GM12878 (cell line): ENCODE data around the gene ID3. TPM values are rescaled to one million over a fixed set of nuclear protein-coding genes. Genes with fewer than 3 reads are reported as not detected.
"Not testable (repeated sequence)": the region's sequence is repeated elsewhere in the genome, so short reads cannot be mapped to it uniquely, and the experiment has no call there.

Experiments
- ATAC-seq: fragments of 200-7000 bp; cut with Tn5 transposase; 3 replicates; pipeline ENCODE4 v1.9.1; 2020; ENCODE audit warnings: mild to moderate bottlenecking, moderate library complexity
- BruUV-seq: library from RNA; stranded (reverse); fragments of 400-500 nt; replicated peaks from 2 replicates; lab custom pipeline; 2021; lab: Mats Ljungman, UMichigan
- CTCF ChIA-PET: fragments of 300-600 bp; sonication (Branson Sonifier 250); formaldehyde crosslinking; extraction: SDS; loops from one replicate; lab custom pipeline; 2021; ENCODE audit warnings: inconsistent platforms; lab: Yijun Ruan, JAX
- POLR2A ChIA-PET: fragments of 350-600 bp; formaldehyde crosslinking; extraction: SDS; loops from one replicate; lab custom pipeline; 2021; ENCODE audit warnings: inconsistent platforms; lab: Charles Lee
- RAD21 ChIA-PET: fragments of 300-600 bp; sonication (Branson Sonifier 250); formaldehyde crosslinking; loops from one replicate; lab custom pipeline; 2023; ENCODE audit warnings: antibody characterized with exemption; ENCODE audit not compliant: unreplicated experiment; lab: Charles Lee
- SMC1A ChIA-PET: fragments of 300-600 bp; sonication (Branson Sonifier 250); formaldehyde crosslinking; loops from one replicate; lab custom pipeline; 2023; ENCODE audit not compliant: unreplicated experiment, uncharacterized antibody; lab: Charles Lee
- DNase-seq: peaks from one replicate; pipeline ENCODE4 v3.0.0-alpha.2; 2011; ENCODE audit warnings: low read depth, low spot score
- FAIRE-seq: peaks from 3 replicates; lab custom pipeline; 2011; peaks lifted over from hg19 to GRCh38; lab: Jason Lieb, UNC
- H2AFZ ChIP-seq: 2 replicates; pipeline ENCODE4 v1.6.0; 2011; ENCODE audit warnings: low read depth, low read length, control low read depth; ENCODE audit not compliant: control insufficient read depth
- H3K27ac ChIP-seq: 2 replicates; pipeline ENCODE4 v1.5.1; 2011; ENCODE audit warnings: control low read depth; ENCODE audit not compliant: control insufficient read depth, insufficient read depth
- H3K27me3 ChIP-seq, 2 experiments: replicated peaks in 1 of 2; 2 replicates each; pipeline versions ENCODE4 v1.6.0 to v1.6.1; 2011; ENCODE audit warnings: low read length in 1 of 2; ENCODE audit not compliant: control insufficient read depth in 2 of 2, insufficient read depth in 2 of 2
- H3K36me3 ChIP-seq, 2 experiments: 2 replicates each; pipeline ENCODE4 v1.5.1; 2011; ENCODE audit warnings: low read length in 1 of 2; ENCODE audit not compliant: control insufficient read depth in 2 of 2, insufficient read depth in 2 of 2
- H3K4me1 ChIP-seq: 2 replicates; pipeline ENCODE4 v1.6.1; 2011; ENCODE audit warnings: mild to moderate bottlenecking, low read length, moderate library complexity, mixed read lengths; ENCODE audit not compliant: control insufficient read depth, insufficient read depth
- H3K4me2 ChIP-seq: 2 replicates; pipeline ENCODE4 v1.6.0; 2011; ENCODE audit warnings: control low read depth; ENCODE audit not compliant: control insufficient read depth, insufficient read depth
- H3K4me3 ChIP-seq: fragments of 200-600 bp; sonication (generic); 2 replicates; pipeline ENCODE4 v1.5.1; 2016
- H3K79me2 ChIP-seq: 2 replicates; pipeline ENCODE4 v1.6.0; 2011; ENCODE audit warnings: low read length; ENCODE audit not compliant: control insufficient read depth, insufficient read depth
- H3K9ac ChIP-seq: 2 replicates; pipeline ENCODE4 v1.8.0; 2011; ENCODE audit warnings: low read length, control low read depth, mixed read lengths; ENCODE audit not compliant: control insufficient read depth, insufficient read depth
- H3K9me3 ChIP-seq: replicated peaks from 3 replicates; pipeline ENCODE4 v1.5.1; 2011; ENCODE audit warnings: mild to moderate bottlenecking, low read length; ENCODE audit not compliant: control insufficient read depth, insufficient read depth
- H4K20me1 ChIP-seq: 2 replicates; pipeline ENCODE4 v1.6.0; 2011; ENCODE audit not compliant: control insufficient read depth, insufficient read depth
- WGBS: methylation state at CpG from one replicate; pipeline ENCODE4 v1.1.6; 2016; ENCODE audit warnings: low lambda C conversion rate; ENCODE audit not compliant: insufficient replicate concordance, insufficient coverage; ENCODE audit errors: missing lambda C conversion rate; 5-methylcytosine and 5-hydroxymethylcytosine counted together
- in situ Hi-C: fragments of 300-500 bp; cut with MboI; formaldehyde crosslinking; loops from 9 replicates; pipeline ENCODE4 v1.14.3; 2018; ENCODE audit warnings: mixed read lengths
- intact Hi-C: fragments of 100-400 bp; cut with micrococcal nuclease; formaldehyde crosslinking; loops from one replicate; pipeline ENCODE4 v1.14.2; 2022; ENCODE audit not compliant: unreplicated experiment
- polyA plus RNA-seq, 11 experiments: library from polyadenylated mRNA; depleted of rRNA in 4 of 11; unstranded in 6 of 11; stranded (reverse) in 5 of 11; fragments of >200 nt; fragmentation: Nextera tagmentation in 4 of 11; fragmentation: Illumina TruSeq in 1 of 11; extraction: Ambion mirVana in 4 of 11; extraction: Trizol in 1 of 11; gene quantifications; 1 replicate in 1 of 11; 2 replicates in 10 of 11; pipeline versions ENCODE4 v1.2.1 to v1.2.3, GENCODE V29; 2011 to 2016; ENCODE audit warnings: inconsistent platforms in 2 of 11, missing spikeins in 2 of 11, low read depth in 1 of 11
- total RNA-seq, 4 experiments: library from RNA; depleted of rRNA in 3 of 4; stranded (reverse); fragments of >200 nt in 3 of 4; fragmentation: Illumina TruSeq in 1 of 4; extraction: Trizol in 1 of 4; gene quantifications; 2 replicates each; pipeline versions ENCODE4 v1.2.1 to v1.2.3, GENCODE V29; 2013 to 2021
- TF ChIP-seq, protein P1 (sequence below): fragments of 450-650 bp; IDR thresholded peaks from 2 replicates; pipeline ENCODE4 v1.6.1; 2017; ENCODE audit warnings: mild to moderate bottlenecking

The ID3 gene
- total and polyA plus RNA-seq, 10 of the 15 experiments (the other 5 are each of a cell fraction or from before 2014, with no cell fraction given): 42.7 to 475 (median 207) TPM

- no peaks in the 10 kb centered on the region for H3K27me3 ChIP-seq
- no peaks in the 10 kb centered on the region for H4K20me1 ChIP-seq
- no TSS peak for BruUV-seq
- ATAC-seq (no peak), FAIRE-seq (no peak), DNase-seq (no peak)
- POLR2A ChIA-PET: interaction anchor here (0.7 to 1.5 kb wide), 6 partner anchors 8 to 53 kb away, joined by 3 to 7 read pairs (median 3); no protein-coding TSS in a partner anchor
- no peaks in the 10 kb centered on the region for H3K79me2 ChIP-seq
- RAD21 ChIA-PET: interaction anchor here (1.1 kb wide), 1 partner anchor 8 kb away, joined by 4 read pairs; no protein-coding TSS in a partner anchor
- H3K36me3 ChIP-seq: no peaks in the 10 kb centered on the region
- no peak overlapping the region for H3K9ac ChIP-seq
- SMC1A ChIA-PET: interaction anchor here (19.7 kb wide), 1 partner anchor 14 kb away, joined by 419 read pairs; no protein-coding TSS in a partner anchor
- no peaks in the 10 kb centered on the region for H3K9me3 ChIP-seq
- CTCF ChIA-PET: interaction anchor here (0.9 kb wide), 1 partner anchor 51 kb away, joined by 4 read pairs; no protein-coding TSS in a partner anchor
- H3K4me3 ChIP-seq: no peak overlapping the region
- H3K27ac ChIP-seq: no peak overlapping the region
- intact Hi-C loops: no loop called here
- 95% methylated on average over 10 of the region's 10 CpGs for WGBS
- in situ Hi-C loops: loop anchor here (25.0 kb wide), 2 partner anchors 1427 to 1798 kb away; partner anchors contain the start of gene USP48
- no peak overlapping the region for H3K4me2 ChIP-seq
- H2AFZ ChIP-seq: no peak overlapping the region
- H3K4me1 ChIP-seq: peaks cover 22% of the 10 kb centered on the region
- TF ChIP-seq, protein P1, sequence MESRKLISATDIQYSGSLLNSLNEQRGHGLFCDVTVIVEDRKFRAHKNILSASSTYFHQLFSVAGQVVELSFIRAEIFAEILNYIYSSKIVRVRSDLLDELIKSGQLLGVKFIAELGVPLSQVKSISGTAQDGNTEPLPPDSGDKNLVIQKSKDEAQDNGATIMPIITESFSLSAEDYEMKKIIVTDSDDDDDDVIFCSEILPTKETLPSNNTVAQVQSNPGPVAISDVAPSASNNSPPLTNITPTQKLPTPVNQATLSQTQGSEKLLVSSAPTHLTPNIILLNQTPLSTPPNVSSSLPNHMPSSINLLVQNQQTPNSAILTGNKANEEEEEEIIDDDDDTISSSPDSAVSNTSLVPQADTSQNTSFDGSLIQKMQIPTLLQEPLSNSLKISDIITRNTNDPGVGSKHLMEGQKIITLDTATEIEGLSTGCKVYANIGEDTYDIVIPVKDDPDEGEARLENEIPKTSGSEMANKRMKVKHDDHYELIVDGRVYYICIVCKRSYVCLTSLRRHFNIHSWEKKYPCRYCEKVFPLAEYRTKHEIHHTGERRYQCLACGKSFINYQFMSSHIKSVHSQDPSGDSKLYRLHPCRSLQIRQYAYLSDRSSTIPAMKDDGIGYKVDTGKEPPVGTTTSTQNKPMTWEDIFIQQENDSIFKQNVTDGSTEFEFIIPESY: no peak
Observed at GRCh38 chr1:23585321-23586022, 26.2 kb upstream of the ID3 start.

- POLR2A ChIA-PET, H3K36me3 ChIP-seq, ATAC-seq, DNase-seq, H3K4me1 ChIP-seq, H3K4me2 ChIP-seq, H3K9ac ChIP-seq, H4K20me1 ChIP-seq, BruUV-seq, FAIRE-seq, H3K79me2 ChIP-seq, H3K4me3 ChIP-seq, H3K9me3 ChIP-seq, H2AFZ ChIP-seq, intact Hi-C loops, RAD21 ChIA-PET, H3K27ac ChIP-seq, H3K27me3 ChIP-seq: not testable (repeated sequence)
- in situ Hi-C loops: loop anchor here (25.0 kb wide), 2 partner anchors 1429 to 1796 kb away; partner anchors contain the start of gene USP48
- CTCF ChIA-PET: interaction anchor here (1.5 kb wide), 1 partner anchor 8 kb away, joined by 4 read pairs; no protein-coding TSS in a partner anchor
- SMC1A ChIA-PET: interaction anchor here (1.2 to 3.8 kb wide), 4 partner anchors 7 to 25 kb away, joined by 3 to 26 read pairs (median 4); partner anchors contain the start of gene ID3
Observed at GRCh38 chr1:23583727-23584126, 24.4 kb upstream of the ID3 start.
